Stomach (tissue), 9 donors: ENCODE results near the gene LYPD6. TPM values are rescaled to one million over a fixed set of nuclear protein-coding genes. Genes with fewer than 3 reads are reported as not detected.

Experiments used
- DNase-seq, 2 donors: peaks; one replicate each; pipeline versions ENCODE4 v3.0.0 to v3.0.0-alpha.2; 2013 to 2019
- H3K27ac ChIP-seq, 5 donors: fragments of 200-600 bp in 4 of 5; sonication (generic) in 4 of 5; one replicate each; pipeline ENCODE4 v1.5.1; 2013 to 2019; ENCODE audit warnings: mild to moderate bottlenecking in 1 of 5, moderate library complexity in 1 of 5
- H3K27me3 ChIP-seq, 3 donors: fragments of 200-600 bp; sonication (generic); one replicate each; pipeline ENCODE4 v1.5.1; 2017 to 2019; ENCODE audit warnings: mixed run types in 1 of 3
- H3K36me3 ChIP-seq, 4 donors: fragments of 200-600 bp; sonication (generic); 1 replicate in 3 of 4; 2 replicates in 1 of 4; pipeline ENCODE4 v1.5.1; 2016 to 2019
- H3K4me1 ChIP-seq, 4 donors: fragments of 200-600 bp; sonication (generic); one replicate each; pipeline ENCODE4 v1.5.1; 2016 to 2019
- H3K4me3 ChIP-seq, 4 donors: fragments of 200-600 bp; sonication (generic) in 3 of 4; one replicate each; pipeline ENCODE4 v1.5.1; 2016 to 2019; ENCODE audit warnings: mild to moderate bottlenecking in 1 of 4
- H3K9me3 ChIP-seq, 4 donors: fragments of 200-600 bp; sonication (generic); one replicate each; pipeline ENCODE4 v1.5.1; 2016 to 2019
- EP300 ChIP-seq: sonication (generic); formaldehyde crosslinking; IDR thresholded peaks from one replicate; pipeline ENCODE4 v1.6.1; 2017; ENCODE audit warnings: antibody characterized with exemption
- POLR2A ChIP-seq, 4 donors: fragments of 450-650 bp; IDR thresholded peaks; one replicate each; pipeline ENCODE4 v1.6.1; 2016; ENCODE audit warnings: antibody characterized with exemption in 4 of 4, control low read depth in 2 of 4, mild to moderate bottlenecking in 1 of 4, moderate library complexity in 1 of 4
- POLR2AphosphoS5 ChIP-seq, 3 donors: sonication (generic); formaldehyde crosslinking; IDR thresholded peaks; one replicate each; pipeline ENCODE4 v1.6.1; 2016; ENCODE audit warnings: antibody characterized with exemption in 3 of 3
- WGBS, 5 donors: extraction: QIAGEN DNeasy Blood & Tissue Kit in 3 of 5; methylation state at CpG; one replicate each; pipeline versions ENCODE4 v1.1.5 to v1.1.7; 2013 to 2018; 5-methylcytosine and 5-hydroxymethylcytosine counted together
- intact Hi-C: fragments of 100-400 bp; cut with DNase I; formaldehyde crosslinking; loops from one replicate; pipeline ENCODE4 v1.15.1; 2023; ENCODE audit warnings: low total_unique reads
- polyA plus RNA-seq, 3 donors: library from polyadenylated mRNA; stranded (reverse); fragments of 200-250 nt; gene quantifications; one replicate each; pipeline ENCODE4 v1.2.3, GENCODE V29; 2013
- total RNA-seq, 5 donors: library from RNA; depleted of rRNA; stranded (reverse); fragments of >200 nt; gene quantifications; one replicate each; pipeline versions ENCODE4 v1.1.0 to v1.2.3, GENCODE V29; 2014 to 2016
- TF ChIP-seq, protein P1 (sequence below), 7 experiments: fragments of 450-650 bp in 4 of 7; fragments of 200-600 bp in 3 of 7; sonication (generic) in 3 of 7; IDR thresholded peaks; one replicate each; pipeline ENCODE4 v1.5.1; 2016 to 2019; ENCODE audit warnings: antibody characterized with exemption in 7 of 7, control low read depth in 2 of 7, mild to moderate bottlenecking in 1 of 7
- donor health status: healthy with polysubstance abuse.
- donor health status: Bipolar disorder and iron deficiency.
- donor health status: healthy.

The LYPD6 gene
- total and polyA plus RNA-seq, 8 donors: 0.45 to 9.7 (median 2.6) TPM; not detected in 2

DNA sequence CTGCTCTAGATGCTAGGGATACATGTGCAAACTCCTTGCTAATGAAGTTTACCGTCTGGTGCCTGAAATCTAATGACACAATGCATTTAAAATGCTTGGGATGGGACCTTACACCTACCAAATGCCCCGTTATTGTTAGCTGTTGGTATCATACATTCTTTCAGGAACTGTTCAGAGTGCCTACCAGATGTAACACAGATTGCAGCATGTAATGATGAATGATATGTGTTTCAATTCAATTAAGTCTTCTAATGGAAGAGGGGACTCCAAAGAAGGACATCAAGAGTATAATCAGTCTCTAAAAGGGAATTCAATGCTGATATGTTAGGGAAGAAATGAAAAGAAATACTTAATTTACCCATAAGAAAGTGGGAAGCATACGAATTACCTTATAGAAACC is 3.2 kb downstream of the LYPD6 start:
- no peaks in the 10 kb centered on the region for H3K9me3 ChIP-seq
- H3K4me3 ChIP-seq: no peak overlapping the region
- intact Hi-C loops: no loop called here
- peaks cover 0 to 28% (median 5%) of the 10 kb centered on the region in 3 donors for H3K27me3 ChIP-seq
- TF ChIP-seq, protein P1, sequence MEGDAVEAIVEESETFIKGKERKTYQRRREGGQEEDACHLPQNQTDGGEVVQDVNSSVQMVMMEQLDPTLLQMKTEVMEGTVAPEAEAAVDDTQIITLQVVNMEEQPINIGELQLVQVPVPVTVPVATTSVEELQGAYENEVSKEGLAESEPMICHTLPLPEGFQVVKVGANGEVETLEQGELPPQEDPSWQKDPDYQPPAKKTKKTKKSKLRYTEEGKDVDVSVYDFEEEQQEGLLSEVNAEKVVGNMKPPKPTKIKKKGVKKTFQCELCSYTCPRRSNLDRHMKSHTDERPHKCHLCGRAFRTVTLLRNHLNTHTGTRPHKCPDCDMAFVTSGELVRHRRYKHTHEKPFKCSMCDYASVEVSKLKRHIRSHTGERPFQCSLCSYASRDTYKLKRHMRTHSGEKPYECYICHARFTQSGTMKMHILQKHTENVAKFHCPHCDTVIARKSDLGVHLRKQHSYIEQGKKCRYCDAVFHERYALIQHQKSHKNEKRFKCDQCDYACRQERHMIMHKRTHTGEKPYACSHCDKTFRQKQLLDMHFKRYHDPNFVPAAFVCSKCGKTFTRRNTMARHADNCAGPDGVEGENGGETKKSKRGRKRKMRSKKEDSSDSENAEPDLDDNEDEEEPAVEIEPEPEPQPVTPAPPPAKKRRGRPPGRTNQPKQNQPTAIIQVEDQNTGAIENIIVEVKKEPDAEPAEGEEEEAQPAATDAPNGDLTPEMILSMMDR (IDR thresholded peaks at IDR 0.05): no peak
- TF ChIP-seq EP300 (no peak), POLR2A (IDR thresholded peaks at IDR 0.05) (no peak), POLR2AphosphoS5 (IDR thresholded peaks at IDR 0.05) (no peak)
- H3K36me3 ChIP-seq: no peaks in the 10 kb centered on the region
- H3K4me1 ChIP-seq: peaks cover 7 to 24% (median 16%) of the 10 kb centered on the region in 4 donors
- WGBS, 5 donors: 72 to 85% (median 83%) methylated on average over 3 of the region's 3 CpGs
- DNase-seq: no peak
- no peak overlapping the region for H3K27ac ChIP-seq

DNA sequence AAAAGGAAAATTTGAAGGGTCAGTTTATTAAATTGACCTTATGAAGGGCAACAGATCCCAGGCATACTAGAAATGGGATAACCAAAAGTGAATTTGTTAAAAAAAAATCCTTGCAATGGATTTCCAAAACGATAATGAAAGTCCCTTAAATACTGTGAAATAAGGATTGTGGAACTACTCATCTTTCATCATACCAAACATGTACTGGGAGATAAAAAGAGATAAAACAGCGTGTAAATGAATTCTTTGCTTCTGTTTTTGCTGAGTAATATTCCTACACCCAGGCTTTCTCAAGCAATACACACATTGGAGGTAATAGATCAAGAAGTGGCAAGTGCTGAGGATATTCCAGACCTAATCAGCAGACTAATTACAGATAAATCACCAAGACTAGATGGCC is 3.8 kb downstream of the LYPD6 start:
- H3K4me3 ChIP-seq: no peak overlapping the region
- H3K36me3 ChIP-seq: no peaks in the 10 kb centered on the region
- H3K27me3 ChIP-seq: peaks cover 0 to 25% (median 5%) of the 10 kb centered on the region in 3 donors
- intact Hi-C loops: no loop called here
- peaks cover 7 to 23% (median 15%) of the 10 kb centered on the region in 4 donors for H3K4me1 ChIP-seq
- no peak for DNase-seq
- TF ChIP-seq POLR2A (IDR thresholded peaks at IDR 0.05) (no peak), POLR2AphosphoS5 (IDR thresholded peaks at IDR 0.05) (no peak), EP300 (no peak)
- TF ChIP-seq, protein P1 (IDR thresholded peaks at IDR 0.05): no peak
- H3K9me3 ChIP-seq: no peaks in the 10 kb centered on the region
- WGBS, 5 donors: 66 to 88% (median 80%) methylated on average over 2 of the region's 2 CpGs
- no peak overlapping the region for H3K27ac ChIP-seq

DNA sequence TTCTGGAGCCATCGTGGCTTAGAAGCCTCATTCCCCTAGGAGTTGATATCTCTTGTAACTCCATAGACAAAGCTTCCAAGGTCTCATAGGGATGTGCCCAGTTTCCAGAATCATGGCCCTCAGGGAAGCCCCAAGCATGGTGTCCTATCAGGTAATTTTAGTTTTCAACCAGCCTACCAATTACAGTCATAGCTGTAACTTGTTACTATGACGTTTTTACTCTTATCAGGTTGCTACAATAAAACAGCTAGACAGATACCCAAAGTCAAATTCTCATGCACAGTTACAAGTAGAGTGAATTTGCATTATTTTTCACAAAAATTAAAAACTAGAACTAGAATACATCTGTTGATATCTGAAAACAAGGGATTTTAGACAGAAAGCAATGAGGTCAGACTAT is 8.9 kb downstream of the LYPD6 start:
- H3K36me3 ChIP-seq: no peaks in the 10 kb centered on the region
- no peaks in the 10 kb centered on the region for H3K27me3 ChIP-seq
- WGBS, 5 donors: 68 to 83% (median 76%) methylated on average over 2 of the region's 2 CpGs
- H3K27ac ChIP-seq: no peak overlapping the region
- peaks cover 0 to 5% (median 2%) of the 10 kb centered on the region in 4 donors for H3K4me1 ChIP-seq
- no peaks in the 10 kb centered on the region for H3K9me3 ChIP-seq
- intact Hi-C loops: no loop called here
- TF ChIP-seq POLR2AphosphoS5 (IDR thresholded peaks at IDR 0.05) (no peak), POLR2A (IDR thresholded peaks at IDR 0.05) (no peak), EP300 (no peak)
- TF ChIP-seq, protein P1 (IDR thresholded peaks at IDR 0.05): no peak
- no peak overlapping the region for H3K4me3 ChIP-seq
- no peak for DNase-seq

DNA sequence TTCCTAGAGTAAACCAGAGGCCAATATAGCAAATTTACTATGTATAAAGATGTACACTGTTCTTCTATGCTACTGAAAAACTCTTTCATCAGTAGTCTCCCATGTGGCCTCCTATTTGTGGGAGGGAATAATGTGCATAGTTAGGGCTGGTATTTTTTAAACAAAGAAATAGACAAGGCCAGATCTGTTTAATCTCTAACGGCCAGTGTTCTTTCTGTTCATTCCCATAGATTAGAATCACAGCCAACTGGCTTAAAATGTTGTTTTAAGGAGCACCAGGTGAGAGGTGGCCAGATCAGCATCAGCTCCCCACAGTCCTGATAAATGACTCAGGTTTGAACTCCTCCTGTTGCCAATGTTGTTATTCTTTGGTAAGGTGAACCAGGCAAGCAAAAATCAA is 12.1 kb downstream of the LYPD6 start:
- intact Hi-C loops: no loop called here
- no peak overlapping the region for H3K4me3 ChIP-seq
- no peak for DNase-seq
- no peak overlapping the region for H3K27ac ChIP-seq
- WGBS, 5 donors: 15 to 26% (median 21%) methylated on average over 1 of the region's 1 CpG
- H3K4me1 ChIP-seq: peaks cover 0 to 5% (median 2%) of the 10 kb centered on the region in 4 donors
- TF ChIP-seq, protein P1 (IDR thresholded peaks at IDR 0.05): no peak
- TF ChIP-seq EP300 (no peak), POLR2A (IDR thresholded peaks at IDR 0.05) (no peak), POLR2AphosphoS5 (IDR thresholded peaks at IDR 0.05) (no peak)
- H3K36me3 ChIP-seq: no peaks in the 10 kb centered on the region
- no peaks in the 10 kb centered on the region for H3K9me3 ChIP-seq
- H3K27me3 ChIP-seq: no peaks in the 10 kb centered on the region
